ENCODE results near the gene YWHAQ. TPM values are rescaled to one million over a fixed set of nuclear protein-coding genes. Genes with fewer than 3 reads are reported as not detected.

The YWHAQ gene
- total and polyA plus RNA-seq, 2 of the 4 experiments (the other 2 are of a cell fraction): 196 to 255 TPM

DNA sequence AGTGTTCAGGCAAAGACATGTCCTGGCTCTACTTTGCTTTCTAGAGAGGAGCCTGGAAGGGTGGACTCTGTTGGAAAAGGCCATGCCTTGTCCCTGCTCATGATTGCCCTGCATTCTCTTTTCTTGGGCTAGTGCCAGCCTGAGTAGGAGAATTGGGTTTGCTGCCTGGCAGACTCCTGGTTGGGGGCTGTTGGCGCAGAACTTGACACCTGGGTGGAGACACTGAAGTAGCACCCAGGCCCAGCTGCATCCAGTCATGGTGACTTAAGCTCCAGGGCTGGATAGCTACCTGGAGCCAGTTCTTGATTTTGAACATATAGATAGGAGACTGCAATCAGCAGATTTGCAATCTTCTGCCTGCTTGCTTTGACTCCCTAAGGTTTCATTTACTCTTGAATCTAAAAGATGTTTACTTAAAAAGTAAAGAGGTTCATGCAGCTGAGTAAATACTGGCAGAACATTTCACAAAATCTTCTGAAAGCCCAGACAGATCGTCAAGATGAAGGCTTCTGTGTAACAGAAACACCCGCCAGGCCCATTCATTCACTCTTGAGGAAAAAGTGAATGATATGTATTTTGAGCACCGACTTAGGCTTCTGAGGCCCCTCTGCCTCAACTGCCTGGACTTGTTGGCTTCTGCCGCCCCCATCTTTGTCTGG is 38.0 kb upstream of the YWHAQ start:
- Histone ChIP-seq H3K9ac (ENCODE audit: low read depth, low read length) (no peak overlapping the region), H4K5ac (ENCODE audit: low read depth, low read length) (no peak overlapping the region), H3K4ac (ENCODE audit: low read depth, low read length) (0 out of 2 replicates have a peak overlapping the region, but pooled peaks have one; percentile 12), H2BK5ac (ENCODE audit: low read depth, low read length, poor library complexity, severe bottlenecking) (no peak overlapping the region), H3K23ac (ENCODE audit: low read depth, low read length) (0 out of 2 replicates have a peak overlapping the region, but pooled peaks have one; percentile 49), H3K4me1 (ENCODE audit: control insufficient read depth, insufficient read depth, low read length) (peaks cover 16% of the 10 kb centered on the region), H2BK15ac (ENCODE audit: low read depth, low read length) (no peak overlapping the region), H2AK5ac (ENCODE audit: low read depth, low read length) (peak overlapping the region; percentile 43; the same call in 1 of the 2 replicates), H3K27ac (ENCODE audit: insufficient read depth, low read length) (no peak overlapping the region), H3K4me3 (ENCODE audit: insufficient read depth, low read depth, low read length) (no peak overlapping the region), H2BK120ac (ENCODE audit: low read depth, low read length) (peak overlapping the region; percentile 48), H3K9me1 (ENCODE audit: insufficient read depth, low read length) (peaks cover 14% of the 10 kb centered on the region), H2AFZ (replicated peaks; ENCODE audit: low read length, poor library complexity) (no peak overlapping the region), H3K36me3 (ENCODE audit: control insufficient read depth, insufficient read depth, low read length) (no peaks in the 10 kb centered on the region), H2BK20ac (ENCODE audit: low read depth, low read length) (peak overlapping the region; percentile 76; the same call in 1 of the 2 replicates), H4K20me1 (ENCODE audit: insufficient read depth, low read length) (no peaks in the 10 kb centered on the region), H3K79me1 (ENCODE audit: low read depth in 1 of 2, low read length in 2 of 2) (peaks cover 0 to 3% of the 10 kb centered on the region in 2 experiments; a peak in 1 of 4 replicates), H4K8ac (ENCODE audit: low read depth in 2 of 2, low read length in 2 of 2) (no peak overlapping the region; a peak in 1 of 4 replicates), H4K91ac (ENCODE audit: insufficient read depth, low read depth, low read length) (peak overlapping the region; percentile 29; the same call in 1 of the 2 replicates), H3K14ac (replicated peaks; ENCODE audit: low read depth, low read length) (peak overlapping the region; percentile 34; the same call in 1 of the 2 replicates), H3K27me3 (ENCODE audit: control insufficient read depth, insufficient read depth, low read length) (no peaks in the 10 kb centered on the region), H2AK9ac (replicated peaks; ENCODE audit: low read depth, low read length, poor library complexity) (no peak overlapping the region), H3K4me2 (ENCODE audit: low read depth, low read length) (peak overlapping the region; percentile 31; the same call in 1 of the 2 replicates), H3K9me3 (ENCODE audit: control insufficient read depth, insufficient read depth, low read length) (no peaks in the 10 kb centered on the region), H3K56ac (ENCODE audit: extremely low read depth, insufficient read depth, low read length) (no peak overlapping the region), H3K18ac (ENCODE audit: low read depth, low read length) (peak overlapping the region; percentile 16; the same call in 1 of the 2 replicates)
- WGBS, 2 experiments (ENCODE audit: extremely low coverage in 2 of 2, insufficient read length in 1 of 2): no CpG with 5 or more reads among the region's 5 CpGs
- POLR2A ChIA-PET (ENCODE audit: unreplicated experiment): no interaction called here
- intact Hi-C loops (cut with micrococcal nuclease): no loop called here
- TF ChIP-seq RFX5 (IDR thresholded peaks at IDR 0.05; ENCODE audit: low read depth, low read length): no peak
- TF ChIP-seq CHD1 (IDR thresholded peaks at IDR 0.05; ENCODE audit: low read depth, low read length): no peak
- no peak for TF ChIP-seq NFE2L2 (IDR thresholded peaks at IDR 0.05; ENCODE audit: low read depth, low read length)
- no peak for TF ChIP-seq MXI1 (IDR thresholded peaks at IDR 0.05; ENCODE audit: borderline replicate concordance, low read depth, low read length)
- TF ChIP-seq BHLHE40 (IDR thresholded peaks at IDR 0.05; ENCODE audit: low read depth, low read length): no peak
- ATAC-seq (ENCODE audit: low read depth) (no peak; the same call in 1 of the 2 replicates), DNase-seq (peak; percentile 57)
- in situ Hi-C loops (cut with MboI; ENCODE audit: low sequenced_read_pairs): no loop called here
- dilution Hi-C loops (cut with HindIII; ENCODE audit: low sequenced_read_pairs, unreplicated experiment): no loop called here
- BruUV-seq (replicated peaks): no TSS peak
- CTCF ChIA-PET: interaction anchor here (0.8 kb wide), 1 partner anchor 42 kb away, joined by 3 read pairs; no protein-coding TSS in a partner anchor
